NK-92 (cell line): Measurements from ENCODE around the gene PRPF40A.
"Not testable (repeated sequence)": the region's sequence is repeated elsewhere in the genome, so short reads cannot be mapped to it uniquely, and the experiment has no call there.

Experiments
- DNase-seq: peaks from one replicate; lab custom pipeline; 2025; ENCODE audit not compliant: unreplicated experiment; lab: John Stamatoyannopoulos, UW

PRPF40A gene

DNA sequence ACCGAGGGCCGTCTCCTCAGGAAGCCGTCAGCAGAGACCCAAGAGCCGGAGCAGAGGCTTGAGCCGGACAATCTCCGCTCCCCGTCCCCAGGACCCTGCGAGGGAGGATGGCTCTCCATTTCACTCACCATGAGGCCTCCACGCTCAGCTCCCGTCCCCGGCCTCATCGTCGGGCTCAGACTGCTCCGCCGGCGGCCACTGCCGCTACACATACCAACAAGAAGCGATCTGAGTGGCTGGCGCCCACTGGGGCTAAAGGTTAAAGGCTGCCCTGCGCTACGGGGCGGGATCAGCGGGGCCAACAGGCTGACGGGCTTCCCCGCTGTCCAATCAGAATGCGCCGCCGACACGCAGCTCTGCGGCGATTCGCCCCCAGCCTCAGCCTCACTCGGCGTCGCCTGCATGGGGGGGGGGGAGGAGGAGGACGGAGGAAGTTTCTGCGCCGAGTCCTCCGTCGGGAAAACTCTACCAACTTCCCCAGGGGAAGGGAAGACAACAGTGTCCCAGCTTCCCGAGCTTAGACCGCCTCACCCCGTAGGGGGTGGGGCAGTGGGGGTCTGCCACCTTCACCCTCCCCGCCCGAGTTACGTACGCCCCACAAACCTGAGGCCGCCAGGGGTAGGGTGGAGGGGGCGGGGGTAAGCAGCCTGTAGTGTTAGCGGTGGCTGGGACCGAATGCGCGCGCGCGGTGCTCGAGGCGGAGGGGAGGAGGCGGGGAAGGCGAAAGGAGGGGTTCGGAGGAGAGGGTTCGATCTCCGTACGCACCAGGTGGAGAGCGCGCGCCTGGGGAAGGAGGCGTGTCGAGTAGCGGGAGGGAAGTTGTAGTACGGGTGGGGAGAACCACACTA, at the start of gene PRPF40A:
Gene PRPF40A (minus strand): TSS at position 234 of the 848 bp plus-strand sequence. CDS start 22 bp downstream, at position 212.
- DNase-seq: peak; percentile 86

DNA sequence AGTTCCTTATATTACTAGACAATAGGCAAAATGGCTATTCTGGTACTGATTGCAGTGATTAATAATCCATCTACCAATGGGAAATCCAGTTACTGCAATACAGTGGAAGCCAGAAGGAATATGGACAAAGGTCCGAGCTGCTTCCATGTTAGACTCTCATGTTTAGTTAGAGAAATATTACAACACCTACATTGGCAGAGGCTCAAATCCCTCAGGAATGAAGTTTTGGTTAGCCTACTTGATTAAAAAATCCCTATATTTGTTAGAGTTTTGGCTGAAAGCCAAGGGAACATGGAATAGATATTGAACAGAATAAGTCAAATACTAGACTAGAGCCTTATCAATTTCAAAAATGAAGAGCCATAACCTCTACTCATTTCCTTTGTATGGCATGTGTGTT, 49.7 kb upstream of the PRPF40A start:
- no peak for DNase-seq

DNA sequence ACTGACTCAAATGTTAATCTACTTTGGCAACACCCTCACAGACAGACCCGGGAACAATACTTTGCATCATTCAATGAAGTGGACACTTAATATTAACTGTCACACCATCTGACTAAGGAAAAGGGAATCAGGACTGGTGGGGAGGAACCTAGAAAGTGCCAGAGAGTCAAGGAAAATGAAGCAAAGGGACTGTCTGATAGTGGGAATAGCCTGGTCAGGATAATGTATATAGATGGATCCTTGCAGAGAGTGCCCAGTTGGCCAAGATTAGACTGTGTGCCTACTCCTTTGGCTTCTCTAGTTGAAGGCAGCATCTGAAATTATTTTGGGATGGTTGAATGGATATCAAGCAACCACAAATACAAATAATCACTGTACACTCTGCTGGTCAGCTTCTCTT, 46.4 kb upstream of the PRPF40A start:
- no peak for DNase-seq

DNA sequence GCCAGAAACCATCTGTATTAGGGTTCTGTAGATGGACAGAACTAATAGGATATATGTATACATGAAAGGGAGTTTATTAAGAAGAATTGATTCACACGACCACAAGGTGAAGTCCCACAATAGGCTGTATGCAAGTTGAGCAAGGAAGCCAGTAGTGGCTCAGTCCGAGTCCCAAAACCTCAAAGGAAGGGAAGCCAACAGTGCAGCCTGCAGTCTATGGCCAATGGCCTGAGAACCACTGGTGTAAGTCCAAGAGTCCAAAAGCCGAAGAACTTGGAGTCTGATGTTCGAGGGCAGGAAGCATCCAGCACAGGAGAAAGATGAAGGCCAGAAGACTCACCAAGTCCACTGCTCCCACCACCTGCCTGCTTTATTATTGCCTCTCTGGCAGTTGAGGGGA, 45.9 kb upstream of the PRPF40A start:
- not testable (repeated sequence) for DNase-seq

DNA sequence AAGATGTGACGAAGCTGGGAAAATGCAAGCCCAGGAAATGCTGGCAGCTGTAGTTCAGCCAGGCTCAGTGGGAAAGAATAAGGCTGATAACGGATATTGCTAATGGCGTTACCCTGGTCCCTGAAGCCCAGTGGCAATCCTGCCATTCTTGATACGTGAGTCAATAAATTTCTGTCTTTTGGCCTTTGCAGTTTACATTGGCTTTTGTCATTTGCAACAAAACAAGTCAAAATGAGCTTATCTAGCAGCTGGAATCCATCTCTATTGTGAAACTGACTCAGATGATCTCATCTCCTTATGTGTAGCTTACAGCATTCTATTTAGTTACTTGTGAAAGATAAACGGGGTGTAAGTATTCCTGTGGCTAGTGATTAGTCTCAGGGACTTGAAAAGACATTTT, 44.9 kb upstream of the PRPF40A start:
- DNase-seq: no peak

DNA sequence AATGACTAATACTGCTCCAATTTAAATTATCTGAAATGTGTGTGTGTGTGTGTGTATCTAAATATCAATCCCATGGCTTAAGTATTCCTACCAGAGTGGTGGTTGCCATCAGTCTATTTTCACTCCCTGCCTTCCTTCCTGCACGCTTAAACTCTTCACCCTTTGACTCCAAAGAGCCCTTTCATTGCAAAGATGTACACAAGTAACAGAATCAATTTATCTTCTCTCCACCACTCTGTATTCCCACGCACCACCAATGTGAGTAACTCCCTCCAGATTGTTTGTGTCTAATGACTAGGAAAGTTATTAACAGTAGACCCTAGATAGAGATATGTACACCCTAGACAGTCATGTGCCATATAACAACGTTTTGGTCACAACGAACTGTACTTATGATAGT, 44.0 kb upstream of the PRPF40A start:
- no peak for DNase-seq

DNA sequence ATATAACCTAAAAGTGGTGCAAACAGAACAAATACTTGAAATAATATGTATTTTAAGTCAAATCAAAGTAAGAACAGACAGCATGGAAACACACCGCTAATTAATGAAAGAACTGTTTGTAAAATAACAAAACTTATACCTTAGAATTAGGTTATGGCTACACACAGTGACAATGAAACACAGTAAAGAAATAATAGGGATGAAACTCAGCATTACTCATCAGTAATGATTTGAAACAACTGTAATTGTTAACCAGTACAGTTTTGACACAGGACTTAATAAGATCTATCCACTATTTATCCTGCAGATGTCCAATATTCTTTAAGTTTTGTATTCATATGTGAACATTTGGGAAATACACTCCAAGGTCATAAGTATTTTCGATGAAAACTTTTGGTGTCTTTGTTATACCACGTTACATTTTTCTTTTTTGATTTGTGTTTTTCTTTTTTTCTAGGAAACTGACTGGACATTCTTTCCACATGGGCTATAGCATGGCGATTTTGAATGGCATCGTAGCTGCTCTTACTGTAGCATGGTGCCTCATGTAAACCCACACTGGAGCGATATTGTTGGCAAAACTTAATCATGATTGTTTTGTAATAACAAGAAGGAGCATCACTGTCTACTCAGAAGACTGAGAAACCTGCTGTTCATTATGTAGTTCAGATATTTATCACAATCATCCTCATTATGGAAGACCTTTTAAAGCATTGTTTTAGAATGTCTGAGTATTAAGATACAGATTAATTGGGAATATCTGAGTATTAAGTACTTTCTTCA, 42.2 kb upstream of the PRPF40A start:
- no peak for DNase-seq

DNA sequence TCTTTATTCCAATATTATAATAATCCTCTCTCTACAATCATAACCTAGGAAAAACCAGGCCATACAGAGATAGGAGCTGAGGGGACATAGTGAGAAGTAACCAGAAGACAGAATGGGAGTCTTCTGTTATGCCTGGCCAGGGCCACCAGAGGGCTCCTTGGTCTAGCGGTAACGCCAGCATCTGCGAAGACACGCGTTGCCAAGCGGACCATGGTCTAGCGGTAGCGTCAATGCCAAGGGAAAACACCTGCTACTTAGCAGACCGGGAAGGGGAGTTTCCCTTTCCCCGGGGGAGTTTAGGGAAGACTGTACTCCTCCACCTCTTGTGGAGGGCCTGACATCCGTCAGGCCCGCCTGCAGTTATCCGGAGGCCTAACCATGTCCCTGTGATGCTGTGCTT, 37.8 kb upstream of the PRPF40A start:
- DNase-seq: no peak

DNA sequence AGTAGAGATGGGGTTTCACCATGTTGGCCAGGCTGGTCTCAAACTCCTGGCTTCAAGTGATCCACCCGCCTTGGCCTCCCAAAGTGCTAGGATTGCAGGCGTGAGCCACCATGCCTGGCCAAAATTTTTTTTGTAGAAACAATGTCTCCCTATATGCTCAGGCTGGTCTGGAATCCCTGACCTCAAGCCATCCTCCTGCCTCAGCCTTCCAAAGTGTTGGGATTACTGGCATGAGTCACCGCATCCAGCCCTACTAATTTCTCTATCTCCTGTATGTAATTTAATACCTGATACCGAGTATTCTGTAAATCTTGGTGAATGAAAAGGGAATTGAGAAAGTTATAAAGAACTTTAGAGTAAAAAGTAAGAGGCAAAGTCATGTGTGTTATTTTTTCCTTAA, 30.5 kb upstream of the PRPF40A start:
- DNase-seq: not testable (repeated sequence)

DNA sequence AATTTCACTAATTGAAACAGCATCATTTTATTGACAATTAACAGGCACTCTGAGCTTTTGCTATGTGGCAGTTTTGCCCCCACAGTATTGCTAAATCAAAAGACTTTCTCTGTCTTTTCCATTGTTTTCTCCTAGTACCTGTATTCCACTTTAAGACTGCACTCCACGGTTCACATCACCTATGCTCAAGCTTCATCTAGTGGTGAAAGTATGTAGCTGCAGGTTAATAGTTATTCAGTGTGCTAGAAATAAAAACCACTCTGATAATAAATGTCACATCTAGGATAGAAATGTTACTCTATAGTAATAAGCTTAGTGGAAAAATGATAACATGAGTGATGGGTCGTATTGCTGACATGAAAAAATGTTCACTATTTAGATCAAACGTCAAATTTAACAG, 25.7 kb upstream of the PRPF40A start:
- no peak for DNase-seq

DNA sequence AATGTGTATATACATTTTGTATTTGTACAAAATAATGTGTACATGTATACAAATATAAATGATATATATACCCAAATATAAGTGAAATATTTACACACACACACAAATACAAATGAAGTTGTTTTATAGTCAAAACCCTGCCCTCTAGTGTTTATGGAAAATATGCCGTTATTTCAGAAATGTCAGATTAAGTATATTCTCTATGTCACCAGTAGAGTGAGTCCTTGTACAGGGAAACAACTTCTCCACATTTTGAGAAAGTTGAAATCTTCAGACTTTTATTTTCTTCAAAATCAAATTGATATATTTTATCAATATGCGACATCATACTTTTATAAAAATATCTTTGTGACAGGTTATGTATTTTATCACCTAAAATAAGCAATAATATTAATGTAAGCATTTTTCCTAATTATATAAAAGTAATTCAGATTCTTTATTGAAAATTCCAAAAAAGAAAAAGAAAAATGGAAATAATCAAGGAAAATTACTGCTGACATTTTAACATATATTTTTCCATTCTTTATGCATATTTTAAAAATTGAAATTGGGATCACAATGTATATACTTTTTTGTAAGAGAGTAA, 23.6 kb upstream of the PRPF40A start:
- no peak for DNase-seq

DNA sequence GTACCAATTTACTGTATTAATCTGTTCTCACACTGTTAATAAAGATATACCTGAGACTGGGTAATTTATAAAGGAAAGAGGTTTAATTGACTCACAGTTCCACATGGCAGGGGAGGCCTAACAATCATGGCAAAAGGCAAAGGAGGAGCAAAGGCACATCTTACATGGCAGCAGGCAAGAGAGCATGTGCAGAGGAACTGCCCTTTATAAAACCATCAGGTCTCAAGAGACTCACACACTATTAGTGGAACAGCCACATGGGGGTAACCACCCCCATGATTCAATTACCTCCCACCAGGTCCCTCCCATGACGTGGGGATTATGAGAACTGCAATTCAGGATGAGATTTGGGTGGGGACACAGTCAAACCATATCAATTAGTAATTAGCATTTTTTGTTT, 22.4 kb upstream of the PRPF40A start:
- not testable (repeated sequence) for DNase-seq

DNA sequence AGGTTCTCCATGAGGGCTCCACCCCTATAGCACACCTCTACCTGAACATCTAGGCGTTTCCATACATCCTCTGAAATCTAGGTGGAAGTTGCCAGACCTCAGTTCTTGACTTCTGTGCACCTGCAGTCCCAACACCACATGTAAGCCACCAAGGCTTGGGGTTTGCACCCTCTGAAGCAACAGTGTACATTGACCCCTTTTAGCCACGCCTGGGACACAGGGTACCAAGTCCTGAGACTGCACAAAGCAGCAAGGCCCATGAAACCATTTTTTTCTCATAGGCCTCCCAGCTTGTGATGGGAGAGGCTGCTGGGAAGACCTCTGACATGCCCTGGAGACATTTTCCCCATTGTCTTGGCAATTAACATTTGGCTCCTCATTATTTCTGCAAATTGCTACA, 21.2 kb upstream of the PRPF40A start:
- no peak for DNase-seq

DNA sequence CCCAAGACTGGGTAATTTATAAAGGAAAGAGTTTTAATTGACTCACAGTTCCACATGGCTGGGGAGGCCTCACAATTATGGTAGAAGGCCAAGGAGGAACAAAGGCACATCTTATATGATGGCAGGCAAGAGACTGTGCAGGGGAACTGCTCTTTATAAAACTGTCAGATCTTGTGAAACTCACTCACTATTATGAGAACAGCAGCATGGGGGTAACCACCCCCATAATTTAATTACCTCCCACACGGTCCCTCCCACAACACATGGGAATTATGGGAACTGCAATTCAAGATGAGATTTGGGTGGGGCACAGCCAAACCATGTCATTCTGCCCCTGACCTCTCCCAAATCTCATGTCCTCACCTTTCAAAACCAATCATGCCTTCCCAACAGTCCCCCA, 20.2 kb upstream of the PRPF40A start:
- not testable (repeated sequence) for DNase-seq

DNA sequence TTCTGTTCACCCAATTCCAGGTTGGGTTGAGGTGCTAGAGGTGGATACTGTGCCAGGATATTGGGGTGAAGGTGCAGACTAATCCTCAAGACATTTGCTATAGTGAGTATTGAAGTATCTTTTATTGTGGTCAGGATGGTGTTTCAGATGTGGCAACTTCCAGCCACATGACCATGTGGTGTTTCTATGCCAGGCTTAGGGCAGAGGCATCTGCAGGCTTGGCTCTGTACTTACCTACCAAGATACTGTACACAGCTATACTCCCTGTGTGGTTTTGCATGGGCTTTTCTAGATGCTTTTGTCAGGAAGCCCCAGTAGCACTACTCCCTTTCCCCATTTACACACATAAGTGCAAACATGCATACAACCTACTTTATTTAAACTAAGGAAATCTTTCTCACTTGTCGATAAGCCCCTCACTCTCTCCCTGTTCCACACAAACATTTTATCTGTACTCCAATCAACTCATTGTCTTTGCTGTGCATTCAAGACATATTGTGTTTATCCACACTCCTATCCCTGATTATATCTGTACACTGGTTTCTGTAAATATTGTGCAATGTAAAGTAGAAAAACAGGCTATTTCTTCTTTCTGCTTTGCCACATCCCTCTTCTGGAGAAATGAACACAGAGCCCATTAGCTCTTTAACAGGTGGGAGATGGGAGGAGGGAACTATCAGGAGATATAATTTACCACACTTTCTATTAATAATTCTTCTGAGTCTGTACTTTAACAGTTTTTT, 13.5 kb upstream of the PRPF40A start:
- no peak for DNase-seq

DNA sequence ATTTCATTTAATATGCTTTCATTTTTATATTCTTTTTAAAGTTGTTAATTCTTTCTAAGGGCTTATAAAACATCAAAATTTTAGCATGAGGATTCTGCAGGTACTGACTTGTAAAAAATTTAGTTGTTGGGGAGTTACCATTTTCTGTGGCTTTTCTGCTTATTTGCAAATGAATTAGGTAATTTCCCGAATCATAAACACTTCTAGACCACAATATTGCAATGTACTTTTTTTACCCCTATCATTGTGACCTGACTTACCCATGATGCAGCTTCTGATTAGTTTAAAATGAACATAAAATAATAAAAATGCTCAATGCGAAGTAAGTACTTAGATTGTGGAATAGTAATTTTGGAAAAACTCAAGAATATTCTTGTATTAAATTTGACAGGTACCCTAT, 12.6 kb upstream of the PRPF40A start:
- no peak for DNase-seq

DNA sequence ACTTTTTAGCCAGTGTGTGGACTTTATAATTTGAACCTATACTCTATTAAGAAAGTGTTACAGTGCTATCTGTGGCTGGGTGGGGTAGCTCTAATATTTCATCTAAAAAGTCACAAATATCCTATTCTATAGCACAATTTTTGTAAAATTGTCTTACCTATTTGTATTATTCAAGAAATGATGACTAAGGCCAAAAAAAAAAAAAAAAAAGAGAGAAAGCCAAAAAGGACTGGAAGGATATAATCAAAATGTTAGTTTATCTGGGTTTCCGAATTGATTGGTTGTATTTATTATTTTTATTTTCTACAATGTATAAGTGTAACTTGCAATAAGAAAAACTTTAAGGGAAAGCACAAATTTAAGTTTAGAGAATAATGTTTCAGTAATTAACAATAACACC, 6.7 kb upstream of the PRPF40A start:
- DNase-seq: no peak

DNA sequence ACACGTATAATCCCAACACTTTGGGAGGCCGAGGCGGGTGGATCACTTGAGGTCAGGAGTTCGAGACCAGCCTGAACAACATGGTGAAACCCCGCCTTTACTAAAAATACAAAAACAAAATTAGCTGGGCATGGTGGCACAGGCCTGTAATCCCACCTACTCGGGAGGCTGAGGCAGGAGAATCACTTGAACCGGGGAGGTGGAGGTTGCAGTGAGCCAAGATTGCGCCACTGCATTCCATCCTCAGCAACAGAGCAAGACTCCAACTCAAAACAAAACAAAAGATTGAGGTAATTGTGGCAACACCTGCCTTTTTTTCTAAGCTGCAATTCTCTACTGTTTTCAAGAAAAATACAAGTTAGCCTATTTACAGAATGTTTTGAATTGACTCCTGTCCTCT, 5.4 kb upstream of the PRPF40A start:
- DNase-seq: not testable (repeated sequence)

DNA sequence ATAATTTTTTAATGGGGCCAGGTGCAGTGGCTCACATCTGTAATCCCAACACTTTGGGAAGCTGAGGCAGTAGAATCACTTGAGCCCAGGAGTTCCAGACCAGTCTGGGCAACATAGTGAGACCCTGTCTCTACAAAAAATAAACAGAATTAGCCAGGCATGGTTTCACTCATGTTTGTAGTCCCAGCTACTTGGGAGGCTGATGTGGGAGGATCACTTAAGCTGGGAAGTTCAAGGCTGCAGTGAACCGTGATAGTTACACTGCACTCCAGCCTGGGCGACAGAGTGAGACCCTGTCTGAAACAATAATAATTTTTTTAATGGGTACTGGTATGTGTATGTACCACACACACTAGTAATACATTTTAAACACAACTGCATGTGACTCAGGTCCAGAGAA, 3.5 kb upstream of the PRPF40A start:
- no peak for DNase-seq

DNA sequence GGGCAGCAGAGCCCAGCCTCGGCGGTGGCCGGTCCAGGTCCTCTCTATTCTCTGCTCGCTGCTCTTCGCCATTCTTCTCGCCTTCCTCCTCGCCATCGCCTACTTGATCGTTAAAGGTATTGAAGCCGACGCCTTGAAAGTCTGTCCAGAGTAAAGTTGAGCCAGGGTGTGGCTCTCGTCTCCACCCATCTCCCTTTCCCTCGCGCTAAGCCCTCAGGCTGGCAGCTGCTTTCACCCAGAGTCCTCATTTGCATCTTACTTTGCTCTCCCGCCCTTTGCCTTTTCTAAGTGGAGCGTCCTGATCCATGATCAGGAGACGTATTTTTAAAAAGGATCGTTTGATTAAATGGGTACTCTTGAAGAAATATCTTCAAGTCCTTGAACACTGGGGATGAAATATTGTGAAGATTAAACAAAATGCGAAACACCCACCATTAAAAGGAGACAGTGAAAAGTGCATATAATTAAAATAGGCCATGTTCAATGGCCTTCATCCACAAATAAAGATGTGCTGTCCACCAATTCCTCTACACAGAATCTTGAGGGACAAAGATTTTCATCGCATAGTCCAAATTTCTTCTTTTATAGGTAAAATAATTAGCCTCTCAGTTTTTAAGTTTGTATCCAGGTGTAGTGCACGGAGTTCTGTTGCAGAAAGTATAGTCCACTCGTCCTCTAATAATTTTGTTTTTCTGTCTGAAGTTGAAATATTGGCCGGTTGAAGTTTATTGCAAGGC, 1.8 kb upstream of the PRPF40A start:
- DNase-seq: no peak
